CD14-positive monocyte (primary cell): ENCODE data around the gene DNAAF1. TPM values are rescaled to one million over a fixed set of nuclear protein-coding genes. Genes with fewer than 3 reads are reported as not detected.
A peak's percentile ranks its signal among the peaks of the same experiment; 100 is the strongest.

ENCODE experiments used
- DNase-seq, 3 donors: peaks; one replicate each; pipeline ENCODE4 v3.0.0-alpha.2; 2011 to 2022
- H2AFZ ChIP-seq: 2 replicates; pipeline ENCODE4 v1.6.0; 2012; ENCODE audit warnings: mild to moderate bottlenecking, low read depth, low read length, inconsistent platforms; ENCODE audit not compliant: insufficient read depth, poor library complexity, severe bottlenecking
- H3K27ac ChIP-seq, 2 donors: 1 replicate in 1 of 2; 2 replicates in 1 of 2; pipeline ENCODE4 v1.5.1; 2012 to 2013; ENCODE audit warnings: low read length in 2 of 2, control low read depth in 1 of 2, inconsistent platforms in 1 of 2, low read depth in 1 of 2, mild to moderate bottlenecking in 1 of 2
- H3K27me3 ChIP-seq, 2 donors: one replicate each; pipeline versions ENCODE4 v1.6.0 to v1.6.1; 2011 to 2013; ENCODE audit warnings: low read length in 2 of 2; ENCODE audit not compliant: control insufficient read depth in 2 of 2, insufficient read depth in 2 of 2
- H3K36me3 ChIP-seq, 2 donors: replicated peaks in 1 of 2; 1 replicate in 1 of 2; 2 replicates in 1 of 2; pipeline versions ENCODE4 v1.5.1 to v1.6.1; 2012 to 2013; ENCODE audit warnings: low read length in 2 of 2, control low read depth in 1 of 2, inconsistent platforms in 1 of 2, mild to moderate bottlenecking in 1 of 2; ENCODE audit not compliant: insufficient read depth in 2 of 2, control insufficient read depth in 1 of 2
- H3K4me1 ChIP-seq, 2 donors: 1 replicate in 1 of 2; 2 replicates in 1 of 2; pipeline versions ENCODE4 v1.5.1 to v1.6.1; 2012 to 2013; ENCODE audit warnings: low read length in 2 of 2, control low read depth in 1 of 2, inconsistent platforms in 1 of 2, mild to moderate bottlenecking in 1 of 2, moderate library complexity in 1 of 2; ENCODE audit not compliant: insufficient read depth in 2 of 2, control insufficient read depth in 1 of 2
- H3K4me2 ChIP-seq: replicated peaks from 2 replicates; pipeline ENCODE3; 2012; ENCODE audit warnings: low read length, moderate library complexity, mild to moderate bottlenecking; ENCODE audit not compliant: poor library complexity, severe bottlenecking; ENCODE audit errors: extremely low read depth
- H3K4me3 ChIP-seq, 3 experiments: fragments of 200-600 bp in 1 of 3; sonication (generic) in 1 of 3; replicated peaks in 1 of 3; 1 replicate in 2 of 3; 2 replicates in 1 of 3; pipeline ENCODE4 v1.5.1; 2011 to 2013; ENCODE audit warnings: low read length in 3 of 3, mild to moderate bottlenecking in 3 of 3, control low read depth in 2 of 3, low read depth in 2 of 3, inconsistent platforms in 1 of 3, moderate library complexity in 1 of 3
- H3K79me2 ChIP-seq: 2 replicates; pipeline ENCODE4 v1.6.0; 2012; ENCODE audit warnings: mild to moderate bottlenecking, control low read depth, inconsistent platforms, low read length, moderate library complexity; ENCODE audit not compliant: insufficient read depth
- H3K9ac ChIP-seq: 2 replicates; pipeline ENCODE4 v1.6.0; 2017; ENCODE audit warnings: low read length, mild to moderate bottlenecking; ENCODE audit not compliant: insufficient read depth, poor library complexity, severe bottlenecking
- H3K9me3 ChIP-seq, 2 donors: replicated peaks in 1 of 2; 1 replicate in 1 of 2; 2 replicates in 1 of 2; pipeline versions ENCODE4 v1.5.1 to v1.6.1; 2012 to 2013; ENCODE audit warnings: low read length in 2 of 2, control low read depth in 1 of 2; ENCODE audit not compliant: control insufficient read depth in 1 of 2, insufficient read depth in 1 of 2
- H4K20me1 ChIP-seq: 2 replicates; pipeline ENCODE4 v1.6.0; 2012; ENCODE audit warnings: mild to moderate bottlenecking, low read length, control low read depth, moderate library complexity; ENCODE audit not compliant: insufficient read depth
- H3K27ac Mint-ChIP-seq, 7 donors: one replicate each; pipeline ENCODE4 v1.8.0; 2020; ENCODE audit warnings: mild to moderate bottlenecking in 7 of 7, mixed read lengths in 7 of 7, moderate library complexity in 6 of 7, inconsistent platforms in 2 of 7
- H3K27me3 Mint-ChIP-seq, 3 donors: one replicate each; pipeline ENCODE4 v1.8.0; 2021 to 2022; ENCODE audit warnings: low read depth in 3 of 3, mild to moderate bottlenecking in 3 of 3, mixed read lengths in 3 of 3, moderate library complexity in 3 of 3, inconsistent platforms in 1 of 3
- H3K36me3 Mint-ChIP-seq, 2 donors: one replicate each; pipeline ENCODE4 v1.8.0; 2020; ENCODE audit warnings: mixed read lengths in 2 of 2, inconsistent platforms in 1 of 2, mild to moderate bottlenecking in 1 of 2
- H3K4me1 Mint-ChIP-seq: one replicate; pipeline ENCODE4 v1.8.0; 2020; ENCODE audit warnings: mild to moderate bottlenecking, mixed read lengths
- H3K4me3 Mint-ChIP-seq, 2 donors: one replicate each; pipeline ENCODE4 v1.8.0; 2020; ENCODE audit warnings: mild to moderate bottlenecking in 2 of 2, mixed read lengths in 2 of 2, moderate library complexity in 1 of 2
- H3K9me3 Mint-ChIP-seq, 7 donors: one replicate each; pipeline ENCODE4 v1.8.0; 2020 to 2022; ENCODE audit warnings: mixed read lengths in 7 of 7, mild to moderate bottlenecking in 6 of 7, moderate library complexity in 6 of 7, inconsistent platforms in 2 of 7
- WGBS: methylation state at CpG from one replicate; pipeline ENCODE4 v1.1.5; 2013; ENCODE audit warnings: missing lambda C conversion rate; ENCODE audit not compliant: insufficient coverage; 5-methylcytosine and 5-hydroxymethylcytosine counted together
- intact Hi-C, 2 donors: fragments of 100-400 bp; cut with micrococcal nuclease; formaldehyde crosslinking; loops; one replicate each; pipeline versions ENCODE4 v1.15.0 to v1.15.1; 2023
- polyA plus RNA-seq, 3 donors: library from polyadenylated mRNA; depleted of rRNA in 1 of 3; unstranded in 2 of 3; stranded (reverse) in 1 of 3; fragments of 300-500 nt in 2 of 3; fragments of >200 nt in 1 of 3; fragmentation: Illumina TruSeq in 2 of 3; gene quantifications; 1 replicate in 2 of 3; 2 replicates in 1 of 3; pipeline ENCODE4 v1.2.3, GENCODE V29; 2012 to 2021
- TF ChIP-seq, protein P1 (sequence below): fragments of 200-600 bp; IDR thresholded peaks from one replicate; pipeline ENCODE4 v1.8.0; 2022; ENCODE audit warnings: antibody characterized with exemption, mild to moderate bottlenecking

The DNAAF1 gene
- polyA plus RNA-seq, 3 donors, result 0.23 to 14.6 TPM; not detected in 1

DNA sequence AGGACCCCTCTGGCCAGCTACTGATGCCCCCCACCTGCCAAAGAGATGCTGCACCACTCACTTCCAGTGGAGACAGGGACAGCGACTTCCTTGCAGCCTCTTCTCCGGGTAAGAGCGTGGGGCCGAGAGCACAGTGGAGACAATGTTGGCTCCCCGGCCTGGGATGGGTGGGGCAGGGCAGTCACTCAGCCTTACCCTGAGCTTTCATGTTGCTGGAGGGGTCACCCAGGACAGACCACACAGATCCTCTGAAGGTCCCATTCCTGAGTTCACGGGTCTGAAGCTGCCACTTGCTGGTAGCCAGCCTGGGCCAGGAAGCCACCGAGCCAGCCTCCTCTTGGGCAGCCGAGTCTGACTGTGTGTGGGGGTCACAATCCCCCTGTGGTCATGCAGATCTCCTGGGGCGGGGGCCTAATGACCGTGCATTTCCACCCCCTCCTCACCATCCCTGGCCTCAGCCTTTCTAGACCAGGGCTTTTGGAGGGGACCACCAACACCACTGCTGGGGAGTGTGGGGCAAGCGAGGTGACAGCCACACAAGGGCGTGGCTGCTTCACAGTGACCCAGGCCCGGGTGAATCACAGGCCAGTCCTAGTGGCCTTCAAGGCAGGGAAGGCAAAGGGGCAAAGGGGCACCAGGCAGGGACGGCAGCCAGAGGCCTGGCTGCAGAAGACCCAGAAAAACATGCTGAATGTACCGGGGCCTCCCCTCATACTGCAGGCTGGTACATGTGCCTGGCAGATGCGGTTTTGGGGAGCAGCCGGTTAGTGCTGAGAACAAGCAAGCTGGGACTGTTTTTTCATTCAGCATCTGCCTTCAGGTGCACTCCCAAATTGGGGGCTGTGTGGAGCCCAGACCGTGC lies 31.3 kb downstream of the DNAAF1 start:
- H3K79me2 ChIP-seq, result no peaks in the 10 kb centered on the region
- DNase-seq, result peak in 2 of 3 donors; percentile 14 to 73
- H3K27me3 ChIP-seq, result no peaks in the 10 kb centered on the region
- peaks cover 24 to 26% of the 10 kb centered on the region in 2 donors for H3K4me1 ChIP-seq
- H3K9me3 Mint-ChIP-seq, result peaks cover 0 to 3% (median 0%) of the 10 kb centered on the region in 7 donors
- H3K4me3 Mint-ChIP-seq, result peak overlapping the region in 1 of 2 donors; percentile 45
- peaks cover 40% of the 10 kb centered on the region in 2 donors for H3K36me3 ChIP-seq
- H3K4me3 ChIP-seq, result no peak overlapping the region
- H4K20me1 ChIP-seq, result no peaks in the 10 kb centered on the region
- H3K27me3 Mint-ChIP-seq, result peaks cover 0 to 5% (median 2%) of the 10 kb centered on the region in 3 donors
- H3K9ac ChIP-seq, result peak overlapping the region; percentile 56
- peak overlapping the region; percentile 94 to 99 (median 96) for H3K27ac Mint-ChIP-seq
- intact Hi-C loops, result no loop called here
- WGBS, result 89% methylated on average over 14 of the region's 18 CpGs
- H3K9me3 ChIP-seq, result no peaks in the 10 kb centered on the region
- TF ChIP-seq, protein P1, sequence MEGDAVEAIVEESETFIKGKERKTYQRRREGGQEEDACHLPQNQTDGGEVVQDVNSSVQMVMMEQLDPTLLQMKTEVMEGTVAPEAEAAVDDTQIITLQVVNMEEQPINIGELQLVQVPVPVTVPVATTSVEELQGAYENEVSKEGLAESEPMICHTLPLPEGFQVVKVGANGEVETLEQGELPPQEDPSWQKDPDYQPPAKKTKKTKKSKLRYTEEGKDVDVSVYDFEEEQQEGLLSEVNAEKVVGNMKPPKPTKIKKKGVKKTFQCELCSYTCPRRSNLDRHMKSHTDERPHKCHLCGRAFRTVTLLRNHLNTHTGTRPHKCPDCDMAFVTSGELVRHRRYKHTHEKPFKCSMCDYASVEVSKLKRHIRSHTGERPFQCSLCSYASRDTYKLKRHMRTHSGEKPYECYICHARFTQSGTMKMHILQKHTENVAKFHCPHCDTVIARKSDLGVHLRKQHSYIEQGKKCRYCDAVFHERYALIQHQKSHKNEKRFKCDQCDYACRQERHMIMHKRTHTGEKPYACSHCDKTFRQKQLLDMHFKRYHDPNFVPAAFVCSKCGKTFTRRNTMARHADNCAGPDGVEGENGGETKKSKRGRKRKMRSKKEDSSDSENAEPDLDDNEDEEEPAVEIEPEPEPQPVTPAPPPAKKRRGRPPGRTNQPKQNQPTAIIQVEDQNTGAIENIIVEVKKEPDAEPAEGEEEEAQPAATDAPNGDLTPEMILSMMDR, result no peak
- H3K4me1 Mint-ChIP-seq, result peaks cover 27% of the 10 kb centered on the region
- peak overlapping the region; percentile 15 for H3K4me2 ChIP-seq
- H3K27ac ChIP-seq, result peak overlapping the region; percentile 93 to 94
- H3K36me3 Mint-ChIP-seq, result peaks cover 29 to 44% of the 10 kb centered on the region in 2 donors
- H2AFZ ChIP-seq, result no peak overlapping the region

GRCh38 chr16:84177741-84178073 lies 32.6 kb downstream of the DNAAF1 start:
- no peak overlapping the region for H3K9ac ChIP-seq

More at GRCh38 chr16:84177741-84178073, 32.6 kb downstream of the DNAAF1 start:
- H3K27me3 Mint-ChIP-seq, result peaks cover 1 to 5% (median 2%) of the 10 kb centered on the region in 3 donors
- DNase-seq, result peak in 1 of 3 donors; percentile 61
- WGBS, result no CpG with 5 or more reads among the region's 9 CpGs
- H3K27ac Mint-ChIP-seq, result peak overlapping the region in 6 of 7 donors; percentile 10 to 97 (median 72)
- no peaks in the 10 kb centered on the region for H4K20me1 ChIP-seq
- H3K36me3 ChIP-seq, result peaks cover 52 to 53% of the 10 kb centered on the region in 2 donors
- no peak overlapping the region for H3K4me3 Mint-ChIP-seq
- peak overlapping the region in 1 of 2 donors; percentile 32 for H3K27ac ChIP-seq
- H3K4me1 Mint-ChIP-seq, result peaks cover 27% of the 10 kb centered on the region
- H3K4me3 ChIP-seq, result no peak overlapping the region
- H3K9me3 ChIP-seq, result no peaks in the 10 kb centered on the region
- no peaks in the 10 kb centered on the region for H3K9me3 Mint-ChIP-seq
- TF ChIP-seq, protein P1, result no peak
- intact Hi-C loops, result no loop called here
- H3K4me2 ChIP-seq, result no peak overlapping the region
- H2AFZ ChIP-seq, result no peak overlapping the region
- H3K36me3 Mint-ChIP-seq, result peaks cover 42 to 56% of the 10 kb centered on the region in 2 donors
- H3K79me2 ChIP-seq, result no peaks in the 10 kb centered on the region
- no peaks in the 10 kb centered on the region for H3K27me3 ChIP-seq
- peaks cover 24 to 26% of the 10 kb centered on the region in 2 donors for H3K4me1 ChIP-seq
